ENCODE measurements around the gene BABAM2. TPM values are rescaled to one million over a fixed set of nuclear protein-coding genes. Genes with fewer than 3 reads are reported as not detected.

BABAM2 gene
- total RNA-seq, 2 donors from 2014 or later = 36.4 to 40.9 TPM

DNA sequence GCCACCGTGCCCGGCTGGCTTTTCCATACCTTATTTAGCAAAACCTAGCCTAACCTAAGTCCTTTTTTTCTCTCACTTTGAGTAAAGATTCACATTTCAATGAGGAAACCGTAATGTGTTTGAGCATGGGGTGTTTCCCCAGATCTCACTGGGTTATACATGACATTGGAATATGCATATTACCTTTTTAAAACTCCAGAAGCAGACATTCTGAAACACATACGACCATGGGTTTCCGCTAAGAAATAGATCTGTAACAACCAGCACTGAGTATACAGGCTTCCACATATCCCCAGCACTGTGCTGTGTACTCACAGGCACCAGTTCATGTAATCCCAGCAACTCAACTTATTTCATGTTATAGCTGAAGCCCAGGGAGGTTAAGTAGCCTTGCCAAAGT, 461.1 kb downstream of the BABAM2 start:
- TF ChIP-seq, protein P1, sequence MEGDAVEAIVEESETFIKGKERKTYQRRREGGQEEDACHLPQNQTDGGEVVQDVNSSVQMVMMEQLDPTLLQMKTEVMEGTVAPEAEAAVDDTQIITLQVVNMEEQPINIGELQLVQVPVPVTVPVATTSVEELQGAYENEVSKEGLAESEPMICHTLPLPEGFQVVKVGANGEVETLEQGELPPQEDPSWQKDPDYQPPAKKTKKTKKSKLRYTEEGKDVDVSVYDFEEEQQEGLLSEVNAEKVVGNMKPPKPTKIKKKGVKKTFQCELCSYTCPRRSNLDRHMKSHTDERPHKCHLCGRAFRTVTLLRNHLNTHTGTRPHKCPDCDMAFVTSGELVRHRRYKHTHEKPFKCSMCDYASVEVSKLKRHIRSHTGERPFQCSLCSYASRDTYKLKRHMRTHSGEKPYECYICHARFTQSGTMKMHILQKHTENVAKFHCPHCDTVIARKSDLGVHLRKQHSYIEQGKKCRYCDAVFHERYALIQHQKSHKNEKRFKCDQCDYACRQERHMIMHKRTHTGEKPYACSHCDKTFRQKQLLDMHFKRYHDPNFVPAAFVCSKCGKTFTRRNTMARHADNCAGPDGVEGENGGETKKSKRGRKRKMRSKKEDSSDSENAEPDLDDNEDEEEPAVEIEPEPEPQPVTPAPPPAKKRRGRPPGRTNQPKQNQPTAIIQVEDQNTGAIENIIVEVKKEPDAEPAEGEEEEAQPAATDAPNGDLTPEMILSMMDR (conservative IDR thresholded peaks at IDR 0.05) = no peak
- Mint-ChIP-seq H3K9me3 (no peaks in the 10 kb centered on the region), H3K4me1 (no peaks in the 10 kb centered on the region), H3K36me3 (ENCODE audit: low read depth) (no peaks in the 10 kb centered on the region), H3K4me3 (no peak overlapping the region), H3K27ac (no peak overlapping the region), H3K27me3 (ENCODE audit: insufficient read depth) (no peaks in the 10 kb centered on the region)
- Histone ChIP-seq H3K36me3 (ENCODE audit: control insufficient read depth, insufficient read depth, low read length) (no peaks in the 10 kb centered on the region), H3K27me3 (ENCODE audit: control insufficient read depth, insufficient read depth, low read length, poor library complexity, severe bottlenecking) (no peaks in the 10 kb centered on the region), H3K9ac (ENCODE audit: extremely low read depth, low read length, poor library complexity, severe bottlenecking) (no peak overlapping the region), H3K4me3 (ENCODE audit: low read length) (no peak overlapping the region), H3K4me1 (ENCODE audit: control insufficient read depth, insufficient read depth, low read length) (no peaks in the 10 kb centered on the region), H3K9me3 (ENCODE audit: control insufficient read depth, low read length) (no peaks in the 10 kb centered on the region), H3K27ac (ENCODE audit: low read depth, low read length) (no peak overlapping the region)
- 94 to 96% methylated on average over 4 to 5 of the region's 5 CpGs for WGBS, 2 experiments (ENCODE audit: insufficient coverage in 1 of 2, insufficient read length in 1 of 2)
- DNase-seq = no peak

DNA sequence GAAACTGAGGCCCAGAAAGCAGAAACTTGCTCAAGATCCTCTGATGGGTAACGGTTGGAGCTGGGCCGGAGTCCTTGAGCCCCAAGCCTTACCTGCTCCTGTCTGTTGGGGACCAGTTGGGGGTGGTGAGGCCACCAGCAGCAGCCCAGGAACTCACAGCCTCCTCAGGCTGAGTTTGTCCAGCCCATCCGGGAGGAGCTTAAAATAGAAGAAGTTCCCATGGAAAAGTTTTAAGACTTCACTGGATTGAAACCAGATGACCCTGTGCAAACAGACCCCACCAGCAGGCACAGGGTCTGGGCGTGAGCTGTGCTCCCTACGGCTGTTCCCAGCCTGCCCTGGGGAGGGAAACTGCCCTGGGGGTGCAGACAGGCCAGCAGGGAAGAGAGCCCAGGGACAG, 461.6 kb downstream of the BABAM2 start:
- DNase-seq = no peak
- no peak overlapping the region for H3K9ac ChIP-seq (ENCODE audit: extremely low read depth, low read length, poor library complexity, severe bottlenecking)
- Mint-ChIP-seq H3K4me3 (no peak overlapping the region), H3K27me3 (ENCODE audit: insufficient read depth) (no peaks in the 10 kb centered on the region), H3K36me3 (ENCODE audit: low read depth) (no peaks in the 10 kb centered on the region), H3K27ac (no peak overlapping the region), H3K9me3 (no peaks in the 10 kb centered on the region), H3K4me1 (no peaks in the 10 kb centered on the region)
- no peaks in the 10 kb centered on the region for H3K9me3 ChIP-seq (ENCODE audit: control insufficient read depth, low read length)
- no peaks in the 10 kb centered on the region for H3K27me3 ChIP-seq (ENCODE audit: control insufficient read depth, insufficient read depth, low read length, poor library complexity, severe bottlenecking)
- H3K4me1 ChIP-seq (ENCODE audit: control insufficient read depth, insufficient read depth, low read length) = no peaks in the 10 kb centered on the region
- TF ChIP-seq, protein P1 (conservative IDR thresholded peaks at IDR 0.05) = no peak
- whole genome bisulfite sequencing, 2 experiments (ENCODE audit: insufficient coverage in 1 of 2, insufficient read length in 1 of 2) = 94 to 100% methylated on average over 2 to 5 of the region's 5 CpGs
- H3K36me3 ChIP-seq (ENCODE audit: control insufficient read depth, insufficient read depth, low read length) = no peaks in the 10 kb centered on the region
- no peak overlapping the region for H3K27ac ChIP-seq (ENCODE audit: low read depth, low read length)
- H3K4me3 ChIP-seq (ENCODE audit: low read length) = no peak overlapping the region

DNA sequence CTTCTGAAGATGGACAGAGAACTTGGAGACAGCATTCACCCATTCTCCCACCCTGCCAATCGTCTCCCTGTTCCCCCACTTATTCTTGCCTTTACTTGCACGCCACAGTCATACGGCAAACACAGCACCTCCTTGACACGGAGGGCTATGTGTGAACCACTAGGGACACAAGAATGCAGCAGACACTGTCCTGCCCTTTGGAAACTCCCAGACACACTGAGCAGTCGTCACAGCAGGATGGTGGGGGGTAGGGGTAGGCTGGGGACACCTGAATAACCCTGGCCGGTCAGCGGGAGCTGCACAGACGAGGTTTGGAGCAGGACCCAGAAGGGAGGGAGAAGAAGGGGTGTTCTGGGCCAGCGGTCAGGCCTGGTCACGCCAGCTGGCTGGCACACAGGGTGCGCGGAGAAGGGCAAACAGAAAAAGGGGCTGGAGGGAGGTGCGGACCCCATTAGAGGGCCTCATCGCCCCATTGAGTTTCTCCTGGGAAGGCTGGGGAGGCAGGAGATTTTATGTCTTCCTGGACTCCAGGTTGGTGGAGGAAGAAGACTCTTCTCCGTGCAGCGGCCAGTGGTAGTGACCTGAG, 462.2 kb downstream of the BABAM2 start:
- DNase-seq = no peak
- 84 to 85% methylated on average over 11 to 16 of the region's 16 CpGs for WGBS, 2 experiments (ENCODE audit: insufficient coverage in 1 of 2, insufficient read length in 1 of 2)
- no peaks in the 10 kb centered on the region for H3K9me3 ChIP-seq (ENCODE audit: control insufficient read depth, low read length)
- no peak overlapping the region for H3K9ac ChIP-seq (ENCODE audit: extremely low read depth, low read length, poor library complexity, severe bottlenecking)
- no peak overlapping the region for H3K27ac ChIP-seq (ENCODE audit: low read depth, low read length)
- Mint-ChIP-seq H3K36me3 (ENCODE audit: low read depth) (no peaks in the 10 kb centered on the region), H3K27ac (no peak overlapping the region), H3K4me1 (no peaks in the 10 kb centered on the region), H3K4me3 (no peak overlapping the region), H3K9me3 (no peaks in the 10 kb centered on the region), H3K27me3 (ENCODE audit: insufficient read depth) (no peaks in the 10 kb centered on the region)
- no peaks in the 10 kb centered on the region for H3K27me3 ChIP-seq (ENCODE audit: control insufficient read depth, insufficient read depth, low read length, poor library complexity, severe bottlenecking)
- no peaks in the 10 kb centered on the region for H3K4me1 ChIP-seq (ENCODE audit: control insufficient read depth, insufficient read depth, low read length)
- H3K4me3 ChIP-seq (ENCODE audit: low read length) = no peak overlapping the region
- TF ChIP-seq, protein P1 (conservative IDR thresholded peaks at IDR 0.05) = no peak
- no peaks in the 10 kb centered on the region for H3K36me3 ChIP-seq (ENCODE audit: control insufficient read depth, insufficient read depth, low read length)

All from endodermal cell (in vitro differentiated cells).